GM18867 (cell line): Measurements from ENCODE around the gene COL18A1.
"Not testable (repeated sequence)": the region's sequence is repeated elsewhere in the genome, so short reads cannot be mapped to it uniquely, and the experiment has no call there.

Experiments used
- ATAC-seq: cut with Tn5 transposase; IDR thresholded peaks from one replicate; pipeline ENCODE4 v1.9.1; 2021; ENCODE audit warnings: mild to moderate bottlenecking, moderate library complexity; ENCODE audit not compliant: unreplicated experiment

Gene COL18A1

GRCh38 chr21:45366931-45367401 lies 38.0 kb upstream of the COL18A1 start:
- no peak for ATAC-seq

- no peak for ATAC-seq
Measured at GRCh38 chr21:45367402-45368351, 37.3 kb upstream of the COL18A1 start.

- not testable (repeated sequence) for ATAC-seq
Measured at GRCh38 chr21:45369018-45369417, 35.9 kb upstream of the COL18A1 start.

GRCh38 chr21:45370575-45370974 lies 34.4 kb upstream of the COL18A1 start:
- ATAC-seq: no peak

- no peak for ATAC-seq
Measured at GRCh38 chr21:45371081-45371480, 33.9 kb upstream of the COL18A1 start.

- ATAC-seq: no peak
Measured at GRCh38 chr21:45371655-45372054, 33.3 kb upstream of the COL18A1 start.

GRCh38 chr21:45372732-45373355 lies 32.1 kb upstream of the COL18A1 start:
- ATAC-seq: no peak

- ATAC-seq: no peak
Measured at GRCh38 chr21:45373991-45374816, 30.8 kb upstream of the COL18A1 start.

GRCh38 chr21:45374826-45375455 lies 30.0 kb upstream of the COL18A1 start:
- no peak for ATAC-seq

GRCh38 chr21:45376459-45377324 lies 28.3 kb upstream of the COL18A1 start:
- ATAC-seq: no peak

GRCh38 chr21:45377325-45377709 lies 27.6 kb upstream of the COL18A1 start:
- ATAC-seq: no peak

- ATAC-seq: no peak
Measured at GRCh38 chr21:45377866-45378257, 27.1 kb upstream of the COL18A1 start.

- no peak for ATAC-seq
Measured at GRCh38 chr21:45378258-45378966, 26.6 kb upstream of the COL18A1 start.

- no peak for ATAC-seq
Measured at GRCh38 chr21:45379171-45379900, 25.6 kb upstream of the COL18A1 start.

- ATAC-seq: no peak
Measured at GRCh38 chr21:45379901-45380330, 25.0 kb upstream of the COL18A1 start.

GRCh38 chr21:45380566-45380965 lies 24.4 kb upstream of the COL18A1 start:
- no peak for ATAC-seq

- no peak for ATAC-seq
Measured at GRCh38 chr21:45381036-45381787, 23.8 kb upstream of the COL18A1 start.
